ENCODE data around the gene VILL. TPM values are rescaled to one million over a fixed set of nuclear protein-coding genes. Genes with fewer than 3 reads are reported as not detected.
"Not testable (repeated sequence)": the region's sequence is repeated elsewhere in the genome, so short reads cannot be mapped to it uniquely, and the experiment has no call there.

VILL gene
- total RNA-seq, 4 donors from 2014 or later: 8.9 to 20.1 (median 18.0) TPM

- no peak for TF ChIP-seq POLR2A (IDR thresholded peaks at IDR 0.05)
- TF ChIP-seq, protein P1, sequence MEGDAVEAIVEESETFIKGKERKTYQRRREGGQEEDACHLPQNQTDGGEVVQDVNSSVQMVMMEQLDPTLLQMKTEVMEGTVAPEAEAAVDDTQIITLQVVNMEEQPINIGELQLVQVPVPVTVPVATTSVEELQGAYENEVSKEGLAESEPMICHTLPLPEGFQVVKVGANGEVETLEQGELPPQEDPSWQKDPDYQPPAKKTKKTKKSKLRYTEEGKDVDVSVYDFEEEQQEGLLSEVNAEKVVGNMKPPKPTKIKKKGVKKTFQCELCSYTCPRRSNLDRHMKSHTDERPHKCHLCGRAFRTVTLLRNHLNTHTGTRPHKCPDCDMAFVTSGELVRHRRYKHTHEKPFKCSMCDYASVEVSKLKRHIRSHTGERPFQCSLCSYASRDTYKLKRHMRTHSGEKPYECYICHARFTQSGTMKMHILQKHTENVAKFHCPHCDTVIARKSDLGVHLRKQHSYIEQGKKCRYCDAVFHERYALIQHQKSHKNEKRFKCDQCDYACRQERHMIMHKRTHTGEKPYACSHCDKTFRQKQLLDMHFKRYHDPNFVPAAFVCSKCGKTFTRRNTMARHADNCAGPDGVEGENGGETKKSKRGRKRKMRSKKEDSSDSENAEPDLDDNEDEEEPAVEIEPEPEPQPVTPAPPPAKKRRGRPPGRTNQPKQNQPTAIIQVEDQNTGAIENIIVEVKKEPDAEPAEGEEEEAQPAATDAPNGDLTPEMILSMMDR (IDR thresholded peaks at IDR 0.05): no peak
- H3K4me3 ChIP-seq (ENCODE audit: low read depth, poor library complexity, severe bottlenecking): no peak overlapping the region
- intact Hi-C loops (cut with DNase I; ENCODE audit: low total_unique reads): no loop called here
- WGBS, 2 donors: 13 to 14% methylated on average over 9 of the region's 9 CpGs
- peak; percentile 75 to 94 for DNase-seq (ENCODE audit: low spot score in 2 of 2)
Measured at GRCh38 chr3:38031022-38031994, 40.7 kb downstream of the VILL start.

GRCh38 chr3:38032328-38032865 is 41.8 kb downstream of the VILL start:
- H3K4me3 ChIP-seq (ENCODE audit: low read depth, poor library complexity, severe bottlenecking): no peak overlapping the region
- intact Hi-C loops (cut with DNase I; ENCODE audit: low total_unique reads): no loop called here
- peak in 1 of 2 donors; percentile 64 for DNase-seq (ENCODE audit: low spot score in 2 of 2)
- TF ChIP-seq, protein P1 (IDR thresholded peaks at IDR 0.05): no peak
- no peak for TF ChIP-seq POLR2A (IDR thresholded peaks at IDR 0.05)
- WGBS, 2 donors: 89 to 100% methylated on average over 1 of the region's 1 CpG

GRCh38 chr3:38033586-38033985 is 43.0 kb downstream of the VILL start:
- WGBS, 2 donors: 87 to 89% methylated on average over 7 of the region's 7 CpGs
- H3K4me3 ChIP-seq (ENCODE audit: low read depth, poor library complexity, severe bottlenecking); intact Hi-C loops (cut with DNase I; ENCODE audit: low total_unique reads): not testable (repeated sequence)
- DNase-seq (ENCODE audit: low spot score in 2 of 2): peak in 1 of 2 donors; percentile 76

GRCh38 chr3:38034335-38034734 is 43.7 kb downstream of the VILL start:
- H3K4me3 ChIP-seq (ENCODE audit: low read depth, poor library complexity, severe bottlenecking); intact Hi-C loops (cut with DNase I; ENCODE audit: low total_unique reads): not testable (repeated sequence)
- DNase-seq (ENCODE audit: low spot score in 2 of 2): peak in 1 of 2 donors; percentile 49
- 88 to 91% methylated on average over 9 of the region's 9 CpGs for WGBS, 2 donors

GRCh38 chr3:38036286-38036685 is 45.7 kb downstream of the VILL start:
- peak in 1 of 2 donors; percentile 82 for DNase-seq (ENCODE audit: low spot score in 2 of 2)
- H3K4me3 ChIP-seq (ENCODE audit: low read depth, poor library complexity, severe bottlenecking): no peak overlapping the region
- TF ChIP-seq, protein P1 (IDR thresholded peaks at IDR 0.05): no peak
- TF ChIP-seq POLR2A (IDR thresholded peaks at IDR 0.05): no peak
- WGBS, 2 donors: 92 to 100% methylated on average over 5 of the region's 5 CpGs
- intact Hi-C loops (cut with DNase I; ENCODE audit: low total_unique reads): no loop called here

DNA sequence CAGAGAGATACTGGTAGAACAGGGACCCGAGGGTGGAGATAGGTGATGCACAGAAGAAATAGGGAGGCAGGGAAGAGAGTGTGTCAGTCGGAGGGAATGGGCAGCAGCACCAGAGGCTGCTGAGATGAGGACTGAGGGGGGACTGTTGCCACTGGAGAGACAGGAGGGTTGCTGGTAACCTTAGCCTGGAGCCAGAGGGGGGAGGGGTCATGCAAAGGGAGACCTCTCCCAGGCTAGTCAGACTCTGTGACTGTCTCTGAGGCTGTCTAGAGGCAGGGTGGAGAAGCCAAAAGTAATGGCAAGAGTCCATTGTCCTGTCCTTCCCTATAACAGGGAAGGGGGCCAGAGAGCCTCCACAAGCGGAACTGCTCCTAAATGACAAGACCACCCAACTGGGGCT is 46.3 kb downstream of the VILL start:
- TF ChIP-seq POLR2A (IDR thresholded peaks at IDR 0.05): no peak
- TF ChIP-seq, protein P1 (IDR thresholded peaks at IDR 0.05): no peak
- intact Hi-C loops (cut with DNase I; ENCODE audit: low total_unique reads): no loop called here
- no peak for DNase-seq (ENCODE audit: low spot score in 2 of 2)
- WGBS, 2 donors: 84 to 89% methylated on average over 3 of the region's 3 CpGs
- H3K4me3 ChIP-seq (ENCODE audit: low read depth, poor library complexity, severe bottlenecking): no peak overlapping the region
